ENCODE results near the gene SEPTIN14. TPM values are rescaled to one million over a fixed set of nuclear protein-coding genes. Genes with fewer than 3 reads are reported as not detected.
"Not testable (repeated sequence)": the region's sequence is repeated elsewhere in the genome, so short reads cannot be mapped to it uniquely, and the experiment has no call there.

Gene SEPTIN14
- total RNA-seq (2014; rRNA removed; shearing (Covaris generic)) = not detected in 2 replicates
- not detected in 2 replicates for polyA plus RNA-seq (2016; fragmentation: Nextera tagmentation; extraction: Ambion mirVana)
- long read RNA-seq = 0 reads

DNA sequence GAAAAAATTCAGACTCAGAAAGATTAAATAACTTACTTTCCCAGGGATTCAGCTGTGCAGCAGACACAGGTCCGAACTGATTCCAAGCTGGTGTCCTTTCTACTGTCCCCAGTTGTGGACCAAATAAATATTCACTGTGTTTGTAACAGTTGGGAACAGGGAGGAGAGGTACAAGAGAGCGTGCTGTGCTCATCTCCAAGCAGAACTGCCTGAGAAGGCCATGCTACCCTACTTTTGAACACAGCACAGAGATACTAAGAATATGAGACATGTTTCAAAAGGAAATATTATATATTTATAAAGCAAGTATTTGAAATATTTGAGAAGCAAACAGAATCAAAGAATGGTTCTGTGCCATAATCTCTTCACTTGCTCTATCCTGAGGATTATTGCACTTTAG lies at the start of gene SEPTIN14:
Gene SEPTIN14, minus strand, starts transcription at position 101 of the 400 bp plus-strand sequence. CDS start 756 bp downstream, outside the sequence.
- not testable (repeated sequence) for H3K36me3 Mint-ChIP-seq (ENCODE audit: low read depth); H2AFZ ChIP-seq; H3F3A ChIP-seq (replicated peaks; ENCODE audit: low read depth); H3K27ac ChIP-seq (ENCODE audit: low read depth); H3K4me1 ChIP-seq (ENCODE audit: insufficient read depth); H3K4me2 ChIP-seq; DNase-seq (ENCODE audit: low spot score); H4K20me1 ChIP-seq (replicated peaks; ENCODE audit: insufficient read depth); H3K9me2 ChIP-seq (ENCODE audit: insufficient read depth); H3K79me2 ChIP-seq (replicated peaks; ENCODE audit: insufficient read depth); H3K27me3 Mint-ChIP-seq (ENCODE audit: insufficient read depth, low read depth, poor library complexity); H3K4me3 ChIP-seq; ATAC-seq; H3K36me3 ChIP-seq (ENCODE audit: insufficient read depth); H3K27ac Mint-ChIP-seq; H3K4me1 Mint-ChIP-seq; H3K27me3 ChIP-seq (ENCODE audit: insufficient read depth); H3K4me3 Mint-ChIP-seq
- peaks cover 66% of the 10 kb centered on the region for H3K9me3 Mint-ChIP-seq

DNA sequence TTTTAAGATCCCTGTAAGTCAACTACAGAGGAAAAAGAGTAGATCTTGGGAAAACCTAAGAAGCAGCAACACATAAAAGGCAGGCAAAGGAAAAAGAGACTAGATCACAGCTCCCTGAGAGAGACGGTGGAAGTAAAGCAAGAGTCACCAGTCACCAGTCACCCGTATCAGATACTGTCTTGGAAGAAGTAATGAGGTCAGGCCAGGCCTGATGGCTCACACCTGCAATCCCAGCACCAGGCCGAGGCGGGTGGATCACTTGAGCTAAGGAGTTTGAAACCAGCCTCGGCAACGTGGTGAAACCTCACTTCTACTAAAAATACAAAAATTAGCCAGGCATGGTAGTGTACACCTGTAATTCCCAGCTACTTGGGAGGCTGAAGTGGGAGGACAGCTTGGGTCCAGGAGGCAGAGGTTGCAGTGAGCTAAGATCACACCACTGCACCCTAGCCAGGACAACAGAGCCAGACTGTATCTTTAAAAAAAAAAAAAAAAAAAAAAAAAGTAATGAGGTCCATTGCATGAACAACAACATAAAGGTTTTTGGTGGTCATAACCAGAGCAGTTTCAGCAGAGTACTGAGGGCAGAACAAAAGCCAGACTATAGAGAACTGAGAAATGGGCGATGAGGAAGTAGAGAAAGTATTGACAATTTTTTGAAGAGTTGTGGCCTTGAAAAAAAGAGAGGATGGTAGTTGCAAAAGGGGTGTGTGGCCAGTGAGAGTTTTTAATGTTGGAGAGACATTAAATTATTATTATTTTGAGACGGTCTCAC lies 41.6 kb upstream of the SEPTIN14 start:
- no peaks in the 10 kb centered on the region; the same call in 1 of the 2 replicates for H3K36me3 ChIP-seq (ENCODE audit: insufficient read depth)
- peaks cover 10% of the 10 kb centered on the region; the same call in 2 of the 3 replicates for H3K4me1 Mint-ChIP-seq
- ATAC-seq (no peak), DNase-seq (ENCODE audit: low spot score) (no peak)
- no peak overlapping the region for H3K4me3 Mint-ChIP-seq
- H3K4me1 ChIP-seq (ENCODE audit: insufficient read depth) = peaks cover 9% of the 10 kb centered on the region
- H3K4me3 ChIP-seq = no peak overlapping the region
- H3K9me2 ChIP-seq (ENCODE audit: insufficient read depth) = no peaks in the 10 kb centered on the region
- no peaks in the 10 kb centered on the region for H3K27me3 ChIP-seq (ENCODE audit: insufficient read depth)
- peaks cover 21% of the 10 kb centered on the region for H3K9me3 Mint-ChIP-seq
- H2AFZ ChIP-seq = no peak overlapping the region
- H3K27me3 Mint-ChIP-seq (ENCODE audit: insufficient read depth, low read depth, poor library complexity) = peaks cover 3% of the 10 kb centered on the region
- H4K20me1 ChIP-seq (replicated peaks; ENCODE audit: insufficient read depth) = no peaks in the 10 kb centered on the region
- no peak overlapping the region for H3K4me2 ChIP-seq
- H3F3A ChIP-seq (replicated peaks; ENCODE audit: low read depth) = no peaks in the 10 kb centered on the region
- no peaks in the 10 kb centered on the region for H3K79me2 ChIP-seq (replicated peaks; ENCODE audit: insufficient read depth)
- H3K27ac ChIP-seq (ENCODE audit: low read depth) = no peak overlapping the region
- H3K27ac Mint-ChIP-seq = no peak overlapping the region
- H3K36me3 Mint-ChIP-seq (ENCODE audit: low read depth) = peaks cover 28% of the 10 kb centered on the region
- no peak for TF ChIP-seq CREB1 (CRISPR knock-in tag; IDR thresholded peaks at IDR 0.05; ENCODE audit: low read depth)
- TF ChIP-seq ZNF114 (CRISPR knock-in tag; IDR thresholded peaks at IDR 0.05) = no peak
- TF ChIP-seq ZNF331 (CRISPR knock-in tag; IDR thresholded peaks at IDR 0.05; ENCODE audit: low read depth) = no peak
- TF ChIP-seq, protein P1, sequence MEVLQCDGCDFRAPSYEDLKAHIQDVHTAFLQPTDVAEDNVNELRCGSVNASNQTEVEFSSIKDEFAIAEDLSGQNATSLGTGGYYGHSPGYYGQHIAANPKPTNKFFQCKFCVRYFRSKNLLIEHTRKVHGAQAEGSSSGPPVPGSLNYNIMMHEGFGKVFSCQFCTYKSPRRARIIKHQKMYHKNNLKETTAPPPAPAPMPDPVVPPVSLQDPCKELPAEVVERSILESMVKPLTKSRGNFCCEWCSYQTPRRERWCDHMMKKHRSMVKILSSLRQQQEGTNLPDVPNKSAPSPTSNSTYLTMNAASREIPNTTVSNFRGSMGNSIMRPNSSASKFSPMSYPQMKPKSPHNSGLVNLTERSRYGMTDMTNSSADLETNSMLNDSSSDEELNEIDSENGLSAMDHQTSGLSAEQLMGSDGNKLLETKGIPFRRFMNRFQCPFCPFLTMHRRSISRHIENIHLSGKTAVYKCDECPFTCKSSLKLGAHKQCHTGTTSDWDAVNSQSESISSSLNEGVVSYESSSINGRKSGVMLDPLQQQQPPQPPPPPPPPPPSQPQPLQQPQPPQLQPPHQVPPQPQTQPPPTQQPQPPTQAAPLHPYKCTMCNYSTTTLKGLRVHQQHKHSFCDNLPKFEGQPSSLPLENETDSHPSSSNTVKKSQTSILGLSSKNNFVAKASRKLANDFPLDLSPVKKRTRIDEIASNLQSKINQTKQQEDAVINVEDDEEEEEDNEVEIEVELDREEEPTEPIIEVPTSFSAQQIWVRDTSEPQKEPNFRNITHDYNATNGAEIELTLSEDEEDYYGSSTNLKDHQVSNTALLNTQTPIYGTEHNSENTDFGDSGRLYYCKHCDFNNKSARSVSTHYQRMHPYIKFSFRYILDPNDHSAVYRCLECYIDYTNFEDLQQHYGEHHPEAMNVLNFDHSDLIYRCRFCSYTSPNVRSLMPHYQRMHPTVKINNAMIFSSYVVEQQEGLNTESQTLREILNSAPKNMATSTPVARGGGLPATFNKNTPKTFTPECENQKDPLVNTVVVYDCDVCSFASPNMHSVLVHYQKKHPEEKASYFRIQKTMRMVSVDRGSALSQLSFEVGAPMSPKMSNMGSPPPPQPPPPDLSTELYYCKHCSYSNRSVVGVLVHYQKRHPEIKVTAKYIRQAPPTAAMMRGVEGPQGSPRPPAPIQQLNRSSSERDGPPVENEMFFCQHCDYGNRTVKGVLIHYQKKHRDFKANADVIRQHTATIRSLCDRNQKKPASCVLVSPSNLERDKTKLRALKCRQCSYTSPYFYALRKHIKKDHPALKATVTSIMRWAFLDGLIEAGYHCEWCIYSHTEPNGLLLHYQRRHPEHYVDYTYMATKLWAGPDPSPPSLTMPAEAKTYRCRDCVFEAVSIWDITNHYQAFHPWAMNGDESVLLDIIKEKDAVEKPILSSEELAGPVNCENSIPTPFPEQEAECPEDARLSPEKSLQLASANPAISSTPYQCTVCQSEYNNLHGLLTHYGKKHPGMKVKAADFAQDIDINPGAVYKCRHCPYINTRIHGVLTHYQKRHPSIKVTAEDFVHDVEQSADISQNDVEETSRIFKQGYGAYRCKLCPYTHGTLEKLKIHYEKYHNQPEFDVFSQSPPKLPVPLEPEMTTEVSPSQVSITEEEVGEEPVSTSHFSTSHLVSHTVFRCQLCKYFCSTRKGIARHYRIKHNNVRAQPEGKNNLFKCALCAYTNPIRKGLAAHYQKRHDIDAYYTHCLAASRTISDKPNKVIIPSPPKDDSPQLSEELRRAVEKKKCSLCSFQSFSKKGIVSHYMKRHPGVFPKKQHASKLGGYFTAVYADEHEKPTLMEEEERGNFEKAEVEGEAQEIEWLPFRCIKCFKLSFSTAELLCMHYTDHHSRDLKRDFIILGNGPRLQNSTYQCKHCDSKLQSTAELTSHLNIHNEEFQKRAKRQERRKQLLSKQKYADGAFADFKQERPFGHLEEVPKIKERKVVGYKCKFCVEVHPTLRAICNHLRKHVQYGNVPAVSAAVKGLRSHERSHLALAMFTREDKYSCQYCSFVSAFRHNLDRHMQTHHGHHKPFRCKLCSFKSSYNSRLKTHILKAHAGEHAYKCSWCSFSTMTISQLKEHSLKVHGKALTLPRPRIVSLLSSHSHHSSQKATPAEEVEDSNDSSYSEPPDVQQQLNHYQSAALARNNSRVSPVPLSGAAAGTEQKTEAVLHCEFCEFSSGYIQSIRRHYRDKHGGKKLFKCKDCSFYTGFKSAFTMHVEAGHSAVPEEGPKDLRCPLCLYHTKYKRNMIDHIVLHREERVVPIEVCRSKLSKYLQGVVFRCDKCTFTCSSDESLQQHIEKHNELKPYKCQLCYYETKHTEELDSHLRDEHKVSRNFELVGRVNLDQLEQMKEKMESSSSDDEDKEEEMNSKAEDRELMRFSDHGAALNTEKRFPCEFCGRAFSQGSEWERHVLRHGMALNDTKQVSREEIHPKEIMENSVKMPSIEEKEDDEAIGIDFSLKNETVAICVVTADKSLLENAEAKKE (CRISPR knock-in tag; IDR thresholded peaks at IDR 0.05) = no peak
- TF ChIP-seq NANOG (IDR thresholded peaks at IDR 0.05; ENCODE audit: borderline replicate concordance) = no peak
- no peak for TF ChIP-seq JUNB (IDR thresholded peaks at IDR 0.05; ENCODE audit: unreplicated experiment)
- TF ChIP-seq POLR2AphosphoS5 (IDR thresholded peaks at IDR 0.05; ENCODE audit: low read depth) = no peak
- TF ChIP-seq, protein P2, sequence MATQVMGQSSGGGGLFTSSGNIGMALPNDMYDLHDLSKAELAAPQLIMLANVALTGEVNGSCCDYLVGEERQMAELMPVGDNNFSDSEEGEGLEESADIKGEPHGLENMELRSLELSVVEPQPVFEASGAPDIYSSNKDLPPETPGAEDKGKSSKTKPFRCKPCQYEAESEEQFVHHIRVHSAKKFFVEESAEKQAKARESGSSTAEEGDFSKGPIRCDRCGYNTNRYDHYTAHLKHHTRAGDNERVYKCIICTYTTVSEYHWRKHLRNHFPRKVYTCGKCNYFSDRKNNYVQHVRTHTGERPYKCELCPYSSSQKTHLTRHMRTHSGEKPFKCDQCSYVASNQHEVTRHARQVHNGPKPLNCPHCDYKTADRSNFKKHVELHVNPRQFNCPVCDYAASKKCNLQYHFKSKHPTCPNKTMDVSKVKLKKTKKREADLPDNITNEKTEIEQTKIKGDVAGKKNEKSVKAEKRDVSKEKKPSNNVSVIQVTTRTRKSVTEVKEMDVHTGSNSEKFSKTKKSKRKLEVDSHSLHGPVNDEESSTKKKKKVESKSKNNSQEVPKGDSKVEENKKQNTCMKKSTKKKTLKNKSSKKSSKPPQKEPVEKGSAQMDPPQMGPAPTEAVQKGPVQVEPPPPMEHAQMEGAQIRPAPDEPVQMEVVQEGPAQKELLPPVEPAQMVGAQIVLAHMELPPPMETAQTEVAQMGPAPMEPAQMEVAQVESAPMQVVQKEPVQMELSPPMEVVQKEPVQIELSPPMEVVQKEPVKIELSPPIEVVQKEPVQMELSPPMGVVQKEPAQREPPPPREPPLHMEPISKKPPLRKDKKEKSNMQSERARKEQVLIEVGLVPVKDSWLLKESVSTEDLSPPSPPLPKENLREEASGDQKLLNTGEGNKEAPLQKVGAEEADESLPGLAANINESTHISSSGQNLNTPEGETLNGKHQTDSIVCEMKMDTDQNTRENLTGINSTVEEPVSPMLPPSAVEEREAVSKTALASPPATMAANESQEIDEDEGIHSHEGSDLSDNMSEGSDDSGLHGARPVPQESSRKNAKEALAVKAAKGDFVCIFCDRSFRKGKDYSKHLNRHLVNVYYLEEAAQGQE (IDR thresholded peaks at IDR 0.05; ENCODE audit: unreplicated experiment) = no peak
- TF ChIP-seq EZH2 (IDR thresholded peaks at IDR 0.05; ENCODE audit: low read depth, unreplicated experiment) = no peak
- TF ChIP-seq, protein P3, sequence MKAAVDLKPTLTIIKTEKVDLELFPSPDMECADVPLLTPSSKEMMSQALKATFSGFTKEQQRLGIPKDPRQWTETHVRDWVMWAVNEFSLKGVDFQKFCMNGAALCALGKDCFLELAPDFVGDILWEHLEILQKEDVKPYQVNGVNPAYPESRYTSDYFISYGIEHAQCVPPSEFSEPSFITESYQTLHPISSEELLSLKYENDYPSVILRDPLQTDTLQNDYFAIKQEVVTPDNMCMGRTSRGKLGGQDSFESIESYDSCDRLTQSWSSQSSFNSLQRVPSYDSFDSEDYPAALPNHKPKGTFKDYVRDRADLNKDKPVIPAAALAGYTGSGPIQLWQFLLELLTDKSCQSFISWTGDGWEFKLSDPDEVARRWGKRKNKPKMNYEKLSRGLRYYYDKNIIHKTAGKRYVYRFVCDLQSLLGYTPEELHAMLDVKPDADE (IDR thresholded peaks at IDR 0.05) = no peak
- TF ChIP-seq STAT1 (IDR thresholded peaks at IDR 0.05; ENCODE audit: unreplicated experiment) = no peak
